SH-SY5Y (cell line): Measurements from ENCODE around the gene ALOX12B.

ENCODE experiments used
- GATA2 ChIP-seq: IDR thresholded peaks from 2 replicates; pipeline ENCODE4 v1.6.1; 2011; ENCODE audit warnings: mild to moderate bottlenecking, low read depth, low read length
- GATA3 ChIP-seq: IDR thresholded peaks from 2 replicates; pipeline ENCODE4 v1.6.1; 2011; ENCODE audit warnings: low read depth, mild to moderate bottlenecking, low read length, moderate library complexity

ALOX12B gene

GRCh38 chr17:8052256-8053252, 35.0 kb downstream of the ALOX12B start:
- TF ChIP-seq GATA2 (no peak), GATA3 (no peak)

- no peak for TF ChIP-seq GATA2
- TF ChIP-seq GATA3, result no peak
Observed at GRCh38 chr17:8051831-8052230, 35.7 kb downstream of the ALOX12B start.

- TF ChIP-seq GATA3 (no peak), GATA2 (no peak)
Observed at GRCh38 chr17:8048736-8049135, 38.8 kb downstream of the ALOX12B start.

- TF ChIP-seq GATA3, result no peak
- no peak for TF ChIP-seq GATA2
Observed at GRCh38 chr17:8048236-8048635, 39.3 kb downstream of the ALOX12B start.

DNA sequence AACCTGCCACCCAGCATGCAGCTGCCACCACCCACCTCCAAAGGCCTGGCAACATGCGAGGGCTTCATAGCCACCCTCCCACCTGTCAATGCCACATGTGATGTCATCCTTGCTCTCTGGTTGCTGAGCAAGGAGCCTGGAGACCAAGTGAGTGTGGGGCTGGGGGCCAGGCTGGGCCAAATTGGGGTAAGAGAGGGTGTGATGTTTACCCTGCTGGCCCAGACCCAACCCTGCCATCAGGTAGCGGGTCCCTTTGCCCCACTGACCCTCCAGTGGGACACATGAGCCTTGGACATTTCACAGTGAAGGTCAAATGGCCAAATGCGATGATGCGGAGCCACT, 39.8 kb downstream of the ALOX12B start:
- TF ChIP-seq GATA2 (no peak), GATA3 (no peak)

- no peak for TF ChIP-seq GATA2
- TF ChIP-seq GATA3, result no peak
Observed at GRCh38 chr17:8046929-8047768, 40.4 kb downstream of the ALOX12B start.

DNA sequence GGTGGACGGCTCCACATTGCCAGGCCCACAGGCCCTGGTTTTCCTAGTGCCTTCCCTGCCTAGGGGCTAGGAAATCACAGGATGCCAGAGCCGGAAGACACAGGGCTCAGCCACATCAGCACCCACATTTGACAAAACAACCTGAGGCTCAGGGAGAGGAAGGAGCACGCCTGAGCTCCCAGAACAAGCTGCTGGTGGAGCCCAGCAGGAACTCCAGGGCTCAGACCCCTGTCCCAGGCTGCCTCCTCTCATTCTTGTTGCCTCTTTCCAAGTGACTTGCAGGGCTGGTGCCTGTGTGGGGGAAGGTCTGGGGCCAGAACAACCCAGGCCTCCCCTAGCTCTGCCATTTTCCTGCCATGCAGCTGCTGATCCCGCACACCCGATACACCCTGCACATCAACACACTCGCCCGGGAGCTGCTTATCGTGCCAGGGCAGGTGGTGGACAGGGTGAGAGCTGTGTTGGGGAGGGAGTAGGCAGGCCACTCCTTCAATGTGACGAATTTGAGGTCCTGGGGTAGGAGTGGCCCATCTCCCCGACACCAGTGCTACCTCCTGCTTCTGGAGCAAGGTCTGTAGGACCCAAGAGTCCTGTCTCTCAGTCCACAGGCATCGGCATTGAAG, 41.1 kb downstream of the ALOX12B start:
- TF ChIP-seq GATA3 (no peak), GATA2 (no peak)

GRCh38 chr17:8044819-8045810, 42.4 kb downstream of the ALOX12B start:
- no peak for TF ChIP-seq GATA2
- TF ChIP-seq GATA3, result no peak

- TF ChIP-seq GATA2 (no peak), GATA3 (no peak)
Observed at GRCh38 chr17:8041979-8042378, 45.5 kb downstream of the ALOX12B start.

DNA sequence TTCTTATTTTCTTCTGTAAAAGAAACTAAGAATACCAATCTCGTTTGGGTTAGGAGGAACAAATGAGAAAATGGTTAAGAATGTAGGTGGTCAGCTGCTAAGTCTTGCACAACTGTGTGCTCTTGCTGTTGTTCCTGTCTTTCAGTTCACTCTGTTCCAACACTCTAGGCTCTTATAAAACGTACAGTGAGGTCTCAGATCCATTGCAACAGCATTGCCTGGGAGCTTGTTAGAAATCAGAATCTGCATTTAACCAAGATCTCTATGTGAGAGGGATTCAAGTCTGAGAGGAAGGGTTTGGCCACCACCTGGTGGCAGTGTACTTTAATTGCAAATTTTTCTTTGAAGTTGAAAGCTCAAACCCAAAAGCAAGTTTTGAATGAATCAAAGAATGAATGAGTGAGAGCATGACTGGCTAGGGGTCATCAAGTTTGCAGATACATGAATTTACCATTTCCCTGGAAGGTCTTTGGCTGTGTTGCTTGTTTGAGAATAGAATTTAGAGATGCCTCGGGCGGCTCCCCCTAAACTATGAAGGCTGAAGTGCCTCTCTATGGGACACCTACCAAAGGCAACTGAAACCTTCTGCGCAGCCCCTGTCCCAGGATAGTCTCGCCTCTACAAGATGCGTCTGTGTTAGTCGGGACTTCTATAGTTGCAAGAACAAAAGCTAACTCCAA, 46.1 kb downstream of the ALOX12B start:
- TF ChIP-seq GATA3 (no peak), GATA2 (no peak)

DNA sequence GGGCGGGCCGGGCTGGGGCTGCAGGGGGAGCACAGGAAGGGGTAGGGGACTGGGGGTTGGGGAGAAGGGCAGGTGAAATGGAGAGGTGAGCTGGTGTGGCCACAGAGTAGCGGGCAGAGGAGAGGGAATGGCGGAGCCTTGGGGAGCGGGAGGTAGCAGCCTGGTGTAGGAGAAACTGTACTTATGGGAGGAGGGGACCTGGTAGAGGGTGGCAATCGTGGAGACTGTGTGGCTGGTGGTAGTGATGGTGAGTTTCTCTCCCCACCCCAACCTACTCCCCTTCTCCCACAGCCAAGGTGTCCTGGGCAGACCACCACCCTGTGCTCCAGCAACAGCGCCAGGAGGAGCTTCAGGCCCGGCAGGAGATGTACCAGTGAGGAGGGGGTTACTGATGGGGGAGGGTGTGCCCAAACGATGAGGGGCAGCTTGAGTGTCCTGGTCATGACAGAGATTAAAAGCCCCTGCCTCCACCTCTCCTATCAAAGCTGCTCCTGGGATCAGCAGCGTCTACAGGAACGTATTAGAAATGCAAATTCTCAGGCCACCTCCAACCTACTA, 47.8 kb downstream of the ALOX12B start:
- TF ChIP-seq GATA3, result no peak
- TF ChIP-seq GATA2, result no peak

- TF ChIP-seq GATA3 (no peak), GATA2 (no peak)
Observed at GRCh38 chr17:8038954-8039610, 48.4 kb downstream of the ALOX12B start, which contains the start of gene ALOX15B. ALOX15B (plus strand) TSS chr17:8039059; CDS start chr17:8039156, 97 bp downstream.

DNA sequence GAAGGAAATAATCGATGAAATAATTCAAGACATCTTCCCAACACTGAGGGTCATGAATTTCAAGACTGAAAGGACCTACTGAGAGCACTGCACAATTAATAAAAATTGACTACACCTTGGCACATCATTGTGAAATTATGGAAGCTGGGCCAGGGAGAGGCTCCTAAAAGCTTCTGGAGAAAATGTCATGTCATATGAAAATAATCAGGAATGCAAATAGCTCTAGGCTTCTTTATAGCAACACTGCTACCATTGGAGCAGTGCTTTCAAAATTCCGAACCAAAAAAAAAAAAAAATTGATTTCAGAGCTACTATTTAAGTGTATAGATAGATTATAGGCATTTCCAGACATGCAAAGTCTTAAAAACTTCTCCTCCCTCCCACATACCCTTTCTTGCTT, 55.1 kb downstream of the ALOX12B start:
- TF ChIP-seq GATA2, result no peak
- no peak for TF ChIP-seq GATA3
